ENCODE measurements around the gene BMPER. TPM values are rescaled to one million over a fixed set of nuclear protein-coding genes. Genes with fewer than 3 reads are reported as not detected.

Gene BMPER
- polyA plus RNA-seq, 1 of the 3 experiments (the other 2 are of a cell fraction), result 20.0 TPM

GRCh38 chr7:34026481-34027190 is 121.3 kb downstream of the BMPER start:
- ChIA-PET CTCF (no interaction called here), POLR2A (no interaction called here)
- H3K9me2 ChIP-seq, result no peaks in the 10 kb centered on the region
- 45% methylated on average over 4 of the region's 4 CpGs for WGBS (ENCODE audit: low lambda C conversion rate)
- H3K9me3 ChIP-seq, result no peaks in the 10 kb centered on the region
- TF ChIP-seq FOXJ3 (CRISPR knock-in tag; IDR thresholded peaks at IDR 0.05) (no peak), CHD2 (IDR thresholded peaks at IDR 0.05; ENCODE audit: low read length, partially characterized antibody) (no peak), IRF3 (IDR thresholded peaks at IDR 0.05; ENCODE audit: low read depth, low read length) (no peak), ELF1 (IDR thresholded peaks at IDR 0.05) (no peak), ZBTB33 (IDR thresholded peaks at IDR 0.05; ENCODE audit: borderline replicate concordance, low read depth) (no peak), NFIC (IDR thresholded peaks at IDR 0.05; ENCODE audit: borderline replicate concordance) (no peak), EP300 (IDR thresholded peaks at IDR 0.05; ENCODE audit: borderline replicate concordance in 1 of 2, low read depth in 1 of 2, low read length in 1 of 2) (no peak), RCOR1 (IDR thresholded peaks at IDR 0.05; ENCODE audit: low read length) (no peak), USF1 (IDR thresholded peaks at IDR 0.05; ENCODE audit: borderline replicate concordance, low read depth) (no peak), PBX3 (IDR thresholded peaks at IDR 0.05) (no peak), SIN3A (IDR thresholded peaks at IDR 0.05; ENCODE audit: borderline replicate concordance, low read depth, low read length) (no peak)
- no peak overlapping the region for H3K4me3 ChIP-seq (ENCODE audit: low read depth in 2 of 2, low read length in 1 of 2)
- no peaks in the 10 kb centered on the region for H3K79me2 ChIP-seq (ENCODE audit: insufficient read depth)
- no peaks in the 10 kb centered on the region for H3F3A ChIP-seq (replicated peaks; ENCODE audit: insufficient read depth)
- H3K27ac ChIP-seq (ENCODE audit: low read depth in 2 of 2, low read length in 1 of 2), result no peak overlapping the region
- H4K20me1 ChIP-seq (ENCODE audit: insufficient read depth), result no peaks in the 10 kb centered on the region
- H2AFZ ChIP-seq (ENCODE audit: low read depth), result no peak overlapping the region
- H3K4me2 ChIP-seq, result no peak overlapping the region
- no peaks in the 10 kb centered on the region for H3K27me3 ChIP-seq (ENCODE audit: insufficient read depth)
- H3K4me1 ChIP-seq (ENCODE audit: control insufficient read depth in 1 of 2, insufficient read depth in 2 of 2, low read depth in 1 of 2, low read length in 1 of 2), result 0 out of 4 replicates have a peak, but pooled peaks cover 0 to 2% of the 10 kb centered on the region in 2 experiments
- no peak overlapping the region for H3K9ac ChIP-seq
- DNase-seq, result no peak
- H3K36me3 ChIP-seq (replicated peaks in 1 of 2; ENCODE audit: control insufficient read depth in 1 of 2, insufficient read depth in 2 of 2, low read length in 1 of 2), result no peaks in the 10 kb centered on the region

GRCh38 chr7:34031156-34031555 is 125.8 kb downstream of the BMPER start:
- POLR2A ChIA-PET, result no interaction called here
- peaks cover 0 to 6% of the 10 kb centered on the region in 2 experiments; a peak in 1 of 4 replicates for H3K4me1 ChIP-seq (ENCODE audit: control insufficient read depth in 1 of 2, insufficient read depth in 2 of 2, low read depth in 1 of 2, low read length in 1 of 2)
- H3K27me3 ChIP-seq (ENCODE audit: insufficient read depth), result no peaks in the 10 kb centered on the region
- H3K9ac ChIP-seq, result no peak overlapping the region
- no peak overlapping the region for H3K27ac ChIP-seq (ENCODE audit: low read depth in 2 of 2, low read length in 1 of 2)
- no peaks in the 10 kb centered on the region for H4K20me1 ChIP-seq (ENCODE audit: insufficient read depth)
- CTCF ChIA-PET, result no interaction called here
- no peak overlapping the region for H2AFZ ChIP-seq (ENCODE audit: low read depth)
- no peak for DNase-seq
- no peaks in the 10 kb centered on the region for H3K9me3 ChIP-seq
- H3K4me3 ChIP-seq (ENCODE audit: low read depth in 2 of 2, low read length in 1 of 2), result no peak overlapping the region
- H3K36me3 ChIP-seq (replicated peaks in 1 of 2; ENCODE audit: control insufficient read depth in 1 of 2, insufficient read depth in 2 of 2, low read length in 1 of 2), result no peaks in the 10 kb centered on the region
- H3K79me2 ChIP-seq (ENCODE audit: insufficient read depth), result no peaks in the 10 kb centered on the region
- H3K4me2 ChIP-seq, result no peak overlapping the region
- H3K9me2 ChIP-seq, result no peaks in the 10 kb centered on the region
- no peaks in the 10 kb centered on the region for H3F3A ChIP-seq (replicated peaks; ENCODE audit: insufficient read depth)
- WGBS (ENCODE audit: low lambda C conversion rate), result 55% methylated on average over 2 of the region's 2 CpGs
- TF ChIP-seq MXI1 (IDR thresholded peaks at IDR 0.05; ENCODE audit: low read depth, low read length) (no peak), RCOR1 (IDR thresholded peaks at IDR 0.05; ENCODE audit: low read length) (no peak), ELF1 (IDR thresholded peaks at IDR 0.05) (no peak), GATA2 (CRISPR knock-in tag; IDR thresholded peaks at IDR 0.05) (no peak), SMC3 (IDR thresholded peaks at IDR 0.05; ENCODE audit: low read depth, low read length) (no peak), TEAD4 (IDR thresholded peaks at IDR 0.05; ENCODE audit: borderline replicate concordance, insufficient read depth) (no peak), FOXJ3 (CRISPR knock-in tag; IDR thresholded peaks at IDR 0.05) (no peak), YY1 (IDR thresholded peaks at IDR 0.05; ENCODE audit: low read depth) (no peak), ZBTB33 (IDR thresholded peaks at IDR 0.05; ENCODE audit: borderline replicate concordance, low read depth) (no peak), USF1 (IDR thresholded peaks at IDR 0.05; ENCODE audit: borderline replicate concordance, low read depth) (no peak), EP300 (IDR thresholded peaks at IDR 0.05; ENCODE audit: borderline replicate concordance in 1 of 2, low read depth in 1 of 2, low read length in 1 of 2) (no peak)
